OCI-LY7 (cell line): ENCODE results near the gene CALHM2. TPM values are rescaled to one million over a fixed set of nuclear protein-coding genes. Genes with fewer than 3 reads are reported as not detected.
A peak's percentile ranks its signal among the peaks of the same experiment; 100 is the strongest.

Source experiments
- BruUV-seq: library from RNA; stranded (reverse); fragments of 400-500 nt; replicated peaks from 2 replicates; lab custom pipeline; 2021; lab: Mats Ljungman, UMichigan
- CTCF ChIA-PET: fragments of 300-600 bp; sonication (Branson Sonifier 250); formaldehyde crosslinking; loops from one replicate; lab custom pipeline; 2022; ENCODE audit warnings: antibody characterized with exemption; ENCODE audit not compliant: unreplicated experiment; lab: Charles Lee
- POLR2A ChIA-PET: fragments of 300-600 bp; sonication (Branson Sonifier 250); formaldehyde crosslinking; loops from one replicate; lab custom pipeline; 2022; ENCODE audit warnings: antibody characterized with exemption; lab: Charles Lee
- DNase-seq: peaks from one replicate; pipeline ENCODE4 v3.0.0-alpha.2; 2015; ENCODE audit warnings: low spot score
- H2AFZ ChIP-seq: fragments of 200-600 bp; sonication (generic), shearing (Covaris generic); 2 replicates; pipeline ENCODE4 v1.6.1; 2014; ENCODE audit warnings: mild to moderate bottlenecking, antibody characterized with exemption, low read length, moderate library complexity
- H3K27ac ChIP-seq: fragments of 200-600 bp; sonication (generic); 2 replicates; pipeline ENCODE4 v1.5.1; 2014; ENCODE audit warnings: mixed run types, low read depth, mild to moderate bottlenecking, moderate library complexity, low read length, inconsistent platforms; ENCODE audit not compliant: poor library complexity, severe bottlenecking
- H3K36me3 ChIP-seq: fragments of 200-600 bp; sonication (generic); 2 replicates; pipeline ENCODE4 v1.6.1; 2014; ENCODE audit warnings: mild to moderate bottlenecking, antibody characterized with exemption, low read length, moderate library complexity, mixed read lengths; ENCODE audit not compliant: insufficient read depth
- H3K4me1 ChIP-seq: fragments of 200-600 bp; sonication (generic); 2 replicates; pipeline ENCODE4 v1.5.1; 2014; ENCODE audit warnings: mild to moderate bottlenecking, low read length; ENCODE audit not compliant: insufficient read depth, poor library complexity, severe bottlenecking
- H3K4me2 ChIP-seq: fragments of 200-600 bp; sonication (generic); 2 replicates; pipeline ENCODE4 v1.6.1; 2014; ENCODE audit warnings: mild to moderate bottlenecking, low read length
- H3K4me3 ChIP-seq: fragments of 200-600 bp; sonication (generic); 2 replicates; pipeline ENCODE4 v1.5.1; 2014; ENCODE audit warnings: mild to moderate bottlenecking, low read depth, low read length; ENCODE audit not compliant: poor library complexity, severe bottlenecking
- H3K79me2 ChIP-seq: fragments of 200-600 bp; sonication (generic); 2 replicates; pipeline ENCODE4 v1.6.1; 2016; ENCODE audit warnings: low read depth, mild to moderate bottlenecking, low read length, moderate library complexity, mixed read lengths; ENCODE audit not compliant: insufficient read depth
- H3K9me2 ChIP-seq: fragments of 200-600 bp; sonication (generic); 2 replicates; pipeline ENCODE4 v1.6.1; 2016; ENCODE audit warnings: mild to moderate bottlenecking, low read length, mixed read lengths; ENCODE audit not compliant: insufficient read depth
- H3K9me3 ChIP-seq: fragments of 200-600 bp; sonication (generic); 2 replicates; pipeline ENCODE4 v1.6.1; 2014; ENCODE audit warnings: mild to moderate bottlenecking, mixed run types, low read length, mixed read lengths
- H4K20me1 ChIP-seq: fragments of 200-600 bp; sonication (generic); 2 replicates; pipeline ENCODE4 v1.6.1; 2014; ENCODE audit warnings: mild to moderate bottlenecking, antibody characterized with exemption, low read length, moderate library complexity, mixed read lengths; ENCODE audit not compliant: insufficient read depth
- CTCF ChIP-seq: fragments of 200-600 bp; sonication (generic); conservative IDR thresholded peaks from 2 replicates; pipeline ENCODE4 v1.5.1; 2014; ENCODE audit warnings: mild to moderate bottlenecking, antibody characterized with exemption, low read length, moderate library complexity, mixed read lengths
- EZH2phosphoT487 ChIP-seq: fragments of 200-600 bp; sonication (generic); IDR thresholded peaks from 2 replicates; pipeline ENCODE4 v1.6.1; 2018; ENCODE audit warnings: low read depth, borderline replicate concordance, mild to moderate bottlenecking, mixed run types, antibody characterized with exemption, low read length, moderate library complexity, mixed read lengths
- intact Hi-C: fragments of 100-400 bp; cut with micrococcal nuclease; formaldehyde crosslinking; loops from one replicate; pipeline ENCODE4 v1.10.0; 2022; ENCODE audit not compliant: unreplicated experiment
- total RNA-seq, 2 experiments: library from RNA; depleted of rRNA in 1 of 2; stranded (reverse); fragments of >200 nt in 1 of 2; shearing (Covaris generic) in 1 of 2; gene quantifications; 2 replicates each; pipeline ENCODE4 v1.2.3, GENCODE V29; 2014 to 2022

Gene CALHM2
- total RNA-seq, 2 experiments from 2014 or later = not detected

GRCh38 chr10:103397191-103397825 is 54.9 kb downstream of the CALHM2 start:
- peak overlapping the region; percentile 55 for H3K27ac ChIP-seq
- peaks cover 11% of the 10 kb centered on the region; the same call in 1 of the 2 replicates for H4K20me1 ChIP-seq
- H3K9me3 ChIP-seq = no peaks in the 10 kb centered on the region
- peak overlapping the region; percentile 75 for H3K4me2 ChIP-seq
- peak overlapping the region; percentile 75; the same call in 1 of the 2 replicates for H2AFZ ChIP-seq
- H3K4me1 ChIP-seq = peaks cover 31% of the 10 kb centered on the region
- TF ChIP-seq CTCF = no peak
- TF ChIP-seq EZH2phosphoT487 = no peak
- intact Hi-C loops = loop anchor here (2.0 kb wide), 1 partner anchor 479 kb away; the partner anchor contains the start of gene CNNM2
- CTCF ChIA-PET = no interaction called here
- POLR2A ChIA-PET = interaction anchor here (0.5 to 1.6 kb wide), 5 partner anchors 9 to 203 kb away, joined by 3 to 5 read pairs (median 3); no protein-coding TSS in a partner anchor
- H3K79me2 ChIP-seq = peaks cover 61% of the 10 kb centered on the region
- no peaks in the 10 kb centered on the region for H3K9me2 ChIP-seq
- peak overlapping the region; percentile 89 for H3K4me3 ChIP-seq
- peak; percentile 29 for DNase-seq
- peaks cover 73% of the 10 kb centered on the region for H3K36me3 ChIP-seq
- BruUV-seq = no TSS peak

- peak overlapping the region; percentile 89 for H3K4me3 ChIP-seq
- H3K9me3 ChIP-seq = no peaks in the 10 kb centered on the region
- intact Hi-C loops = loop anchor here (1.0 to 2.0 kb wide), 2 partner anchors 28 to 478 kb away; partner anchors contain the start of gene CNNM2
- DNase-seq = no peak
- CTCF ChIA-PET = no interaction called here
- peaks cover 11% of the 10 kb centered on the region; the same call in 1 of the 2 replicates for H4K20me1 ChIP-seq
- H3K4me2 ChIP-seq = peak overlapping the region; percentile 75
- peak overlapping the region; percentile 55 for H3K27ac ChIP-seq
- H3K4me1 ChIP-seq = peaks cover 31% of the 10 kb centered on the region
- H3K79me2 ChIP-seq = peaks cover 67% of the 10 kb centered on the region
- H3K9me2 ChIP-seq = no peaks in the 10 kb centered on the region
- TSS peak; percentile 88 for BruUV-seq
- peaks cover 74% of the 10 kb centered on the region for H3K36me3 ChIP-seq
- peak overlapping the region; percentile 75 for H2AFZ ChIP-seq
- peak; percentile 59; the same call in 1 of the 2 replicates for TF ChIP-seq CTCF
- no peak for TF ChIP-seq EZH2phosphoT487
- POLR2A ChIA-PET = interaction anchor here (0.6 kb wide), 1 partner anchor 10 kb away, joined by 3 read pairs; no protein-coding TSS in a partner anchor
Observed at GRCh38 chr10:103396789-103397087, 55.4 kb downstream of the CALHM2 start.

Other genes with a start within 250 kb of the CALHM2 start
- not detected in 2 replicates for gene RPEL1, start 206.5 kb downstream of the CALHM2 start, total RNA-seq (2014; rRNA removed; shearing (Covaris generic))
- not detected in 2 replicates for gene RPEL1, start 206.5 kb downstream of the CALHM2 start, total RNA-seq (2022)
- gene INA, start 175.2 kb downstream of the CALHM2 start, total RNA-seq (2014; rRNA removed; shearing (Covaris generic)) = not detected in 2 replicates
- not detected in 2 replicates for gene INA, start 175.2 kb downstream of the CALHM2 start, total RNA-seq (2022)
- gene PCGF6, start 101.2 kb downstream of the CALHM2 start, total RNA-seq (2014; rRNA removed; shearing (Covaris generic)) = 14.9 and 16.0 TPM in 2 replicates
- gene PCGF6, start 101.2 kb downstream of the CALHM2 start, total RNA-seq (2022) = 12.3 and 12.6 TPM in 2 replicates
- 15.9 and 20.2 TPM in 2 replicates for gene TAF5, start 84.4 kb downstream of the CALHM2 start, total RNA-seq (2014; rRNA removed; shearing (Covaris generic))
- gene TAF5, start 84.4 kb downstream of the CALHM2 start, total RNA-seq (2022) = 17.6 and 17.8 TPM in 2 replicates
- 74.7 and 117 TPM in 2 replicates for gene ATP5MK, start 55.9 kb downstream of the CALHM2 start, total RNA-seq (2014; rRNA removed; shearing (Covaris generic))
- gene ATP5MK, start 55.9 kb downstream of the CALHM2 start, total RNA-seq (2022) = 276 and 307 TPM in 2 replicates
- gene PDCD11, start 55.7 kb downstream of the CALHM2 start, total RNA-seq (2014; rRNA removed; shearing (Covaris generic)) = 54.5 and 62.9 TPM in 2 replicates
- 64.4 and 68.4 TPM in 2 replicates for gene PDCD11, start 55.7 kb downstream of the CALHM2 start, total RNA-seq (2022)
- gene CALHM1, start 6.5 kb upstream of the CALHM2 start, total RNA-seq (2014; rRNA removed; shearing (Covaris generic)) = not detected in 2 replicates
- 0.13 and 0.18 TPM in 2 replicates for gene CALHM1, start 6.5 kb upstream of the CALHM2 start, total RNA-seq (2022)
- gene CALHM3, start 26.9 kb upstream of the CALHM2 start, total RNA-seq (2014; rRNA removed; shearing (Covaris generic)) = 0.26 TPM in 1 of 2 replicates, not detected in the other
- gene CALHM3, start 26.9 kb upstream of the CALHM2 start, total RNA-seq (2022) = not detected in 2 replicates
- gene NEURL1, start 41.3 kb upstream of the CALHM2 start, total RNA-seq (2014; rRNA removed; shearing (Covaris generic)) = 0.46 and 0.47 TPM in 2 replicates
- gene NEURL1, start 41.3 kb upstream of the CALHM2 start, total RNA-seq (2022) = not detected in 2 replicates